D721Med (cell line): Measurements from ENCODE around the gene NAT9.

Experiments
- DNase-seq: peaks from one replicate; pipeline ENCODE4 v3.0.0; 2011; ENCODE audit warnings: low spot score; ENCODE audit not compliant: insufficient read length
- FAIRE-seq: peaks from 2 replicates; lab custom pipeline; 2011; peaks lifted over from hg19 to GRCh38; lab: Jason Lieb, UNC
- TF ChIP-seq, protein P1 (sequence below): IDR thresholded peaks from 2 replicates; pipeline ENCODE4 v1.5.1; 2012; ENCODE audit warnings: mild to moderate bottlenecking, control low read depth; ENCODE audit not compliant: insufficient read depth; ENCODE audit errors: missing control alignments

The NAT9 gene, protein sequence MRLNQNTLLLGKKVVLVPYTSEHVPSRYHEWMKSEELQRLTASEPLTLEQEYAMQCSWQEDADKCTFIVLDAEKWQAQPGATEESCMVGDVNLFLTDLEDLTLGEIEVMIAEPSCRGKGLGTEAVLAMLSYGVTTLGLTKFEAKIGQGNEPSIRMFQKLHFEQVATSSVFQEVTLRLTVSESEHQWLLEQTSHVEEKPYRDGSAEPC

DNA sequence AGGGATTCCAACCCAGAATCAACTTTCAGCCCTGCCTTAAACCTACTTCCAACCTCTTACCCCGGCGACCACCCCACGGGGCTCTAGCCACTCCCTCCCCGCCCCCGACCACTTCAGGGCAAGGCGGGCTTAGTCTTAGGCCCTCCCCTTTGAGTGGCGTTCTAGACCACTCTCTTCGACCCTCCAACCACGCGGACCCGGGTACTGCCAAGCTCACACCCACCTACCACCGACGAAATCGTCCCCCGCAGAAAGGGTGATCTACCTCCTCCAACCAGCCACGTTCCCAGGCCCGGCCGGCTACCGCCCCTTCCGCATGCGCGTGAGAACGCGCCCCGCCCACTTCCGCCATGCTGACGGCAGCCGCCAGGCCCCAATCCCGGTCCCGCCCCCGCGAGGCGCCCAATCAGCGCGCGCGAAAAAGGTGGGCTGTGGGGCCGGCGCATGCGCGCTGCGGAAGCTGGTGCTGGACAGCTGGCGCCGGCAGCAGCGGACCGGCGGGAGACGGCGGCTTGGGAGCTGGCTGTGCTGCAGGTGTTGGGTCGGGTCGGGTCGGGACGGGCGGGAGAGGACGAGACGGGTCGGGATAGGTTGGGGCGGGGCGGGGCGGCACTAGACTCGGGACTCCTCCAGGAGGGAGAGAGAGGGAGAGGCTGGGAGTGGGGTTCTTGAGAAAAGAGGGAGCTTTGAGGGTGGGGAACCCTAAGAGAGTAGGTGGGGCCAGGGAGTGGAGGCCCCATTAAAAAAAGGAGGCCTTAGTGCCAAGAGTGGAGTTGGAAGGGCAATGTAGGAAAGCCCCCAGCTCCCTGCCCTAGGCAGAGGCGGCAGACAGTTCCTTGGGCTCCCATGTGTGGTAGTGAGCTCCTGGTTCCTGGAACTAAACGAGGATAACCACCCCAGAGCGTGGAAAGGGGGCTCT lies at the start of gene NAT9:
TSS of gene NAT9 (minus strand) at position 302 of the 919 bp plus-strand sequence. CDS start 647 bp downstream, outside the sequence.
- no peak for FAIRE-seq
- DNase-seq: peak; percentile 100
- TF ChIP-seq, protein P1, sequence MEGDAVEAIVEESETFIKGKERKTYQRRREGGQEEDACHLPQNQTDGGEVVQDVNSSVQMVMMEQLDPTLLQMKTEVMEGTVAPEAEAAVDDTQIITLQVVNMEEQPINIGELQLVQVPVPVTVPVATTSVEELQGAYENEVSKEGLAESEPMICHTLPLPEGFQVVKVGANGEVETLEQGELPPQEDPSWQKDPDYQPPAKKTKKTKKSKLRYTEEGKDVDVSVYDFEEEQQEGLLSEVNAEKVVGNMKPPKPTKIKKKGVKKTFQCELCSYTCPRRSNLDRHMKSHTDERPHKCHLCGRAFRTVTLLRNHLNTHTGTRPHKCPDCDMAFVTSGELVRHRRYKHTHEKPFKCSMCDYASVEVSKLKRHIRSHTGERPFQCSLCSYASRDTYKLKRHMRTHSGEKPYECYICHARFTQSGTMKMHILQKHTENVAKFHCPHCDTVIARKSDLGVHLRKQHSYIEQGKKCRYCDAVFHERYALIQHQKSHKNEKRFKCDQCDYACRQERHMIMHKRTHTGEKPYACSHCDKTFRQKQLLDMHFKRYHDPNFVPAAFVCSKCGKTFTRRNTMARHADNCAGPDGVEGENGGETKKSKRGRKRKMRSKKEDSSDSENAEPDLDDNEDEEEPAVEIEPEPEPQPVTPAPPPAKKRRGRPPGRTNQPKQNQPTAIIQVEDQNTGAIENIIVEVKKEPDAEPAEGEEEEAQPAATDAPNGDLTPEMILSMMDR: no peak

GRCh38 chr17:74824961-74825627 lies 48.9 kb upstream of the NAT9 start:
- no peak for DNase-seq
- TF ChIP-seq, protein P1: no peak
- no peak for FAIRE-seq

DNA sequence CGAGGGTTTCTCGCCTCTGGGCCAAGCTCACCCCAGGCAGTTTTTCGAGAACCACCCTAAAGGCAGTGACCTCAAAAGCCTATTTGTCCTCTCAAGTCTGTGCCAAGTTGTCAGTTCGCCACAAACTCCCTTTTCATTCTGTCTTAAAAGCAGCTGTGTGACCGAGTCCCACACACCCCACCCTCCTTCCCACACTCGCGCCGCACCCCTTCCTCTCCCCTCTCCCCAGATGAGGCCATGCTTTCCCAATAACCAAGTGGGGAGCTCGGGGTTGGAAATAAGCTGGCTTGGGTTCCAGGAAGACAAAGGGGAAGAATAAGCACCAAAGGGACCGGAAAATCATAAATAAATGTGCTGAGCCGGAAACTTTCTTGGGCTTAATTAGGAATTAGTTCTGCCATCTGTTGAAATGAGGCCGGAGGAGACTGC lies 46.8 kb upstream of the NAT9 start:
- FAIRE-seq (no peak), DNase-seq (no peak)
- TF ChIP-seq, protein P1: no peak

DNA sequence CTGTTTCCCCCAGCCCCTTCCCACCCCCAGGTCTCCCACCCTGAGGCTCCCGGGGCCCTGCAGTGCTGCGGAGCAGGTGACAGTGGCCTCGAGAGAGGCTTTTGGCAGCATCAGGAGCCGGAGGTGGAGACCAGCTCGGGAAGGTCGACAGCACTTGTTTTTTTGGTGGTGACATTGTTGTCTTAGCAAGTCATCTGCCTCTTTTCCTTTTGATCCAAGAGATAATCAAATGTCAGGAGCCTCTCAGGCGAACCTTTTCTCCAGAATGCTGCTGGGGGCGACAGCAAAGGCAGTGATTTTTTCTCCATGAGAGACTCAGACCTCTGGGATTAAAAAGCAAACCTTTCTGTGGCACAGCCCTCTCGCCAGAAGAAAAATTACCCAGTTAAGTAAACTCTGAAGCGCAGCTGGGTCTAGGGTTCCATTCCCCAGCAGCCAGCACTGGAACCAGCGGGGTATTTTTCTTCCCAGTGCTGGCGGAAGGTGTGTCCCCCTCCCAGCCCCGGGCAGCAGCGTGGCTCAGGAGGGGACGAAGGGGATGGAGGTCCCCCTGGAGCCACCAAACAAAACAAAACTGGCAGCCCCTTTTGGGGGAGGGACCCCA lies 46.3 kb upstream of the NAT9 start:
- TF ChIP-seq, protein P1: no peak
- no peak for FAIRE-seq
- DNase-seq: no peak

- no peak for DNase-seq
- TF ChIP-seq, protein P1: no peak
- FAIRE-seq: no peak
Measured at GRCh38 chr17:74821655-74822334, 45.6 kb upstream of the NAT9 start.

GRCh38 chr17:74819801-74820436 lies 43.8 kb upstream of the NAT9 start:
- FAIRE-seq: no peak
- TF ChIP-seq, protein P1: no peak
- DNase-seq: no peak
